AG10803 (cell line): Measurements from ENCODE around the gene CBX7.

Experiments used
- DNase-seq: peaks from one replicate; pipeline ENCODE4 v3.0.0; 2010; ENCODE audit warnings: low read depth
- H3K4me3 ChIP-seq: 2 replicates; pipeline ENCODE4 v1.5.1; 2011; ENCODE audit warnings: mild to moderate bottlenecking, low read length, control low read depth
- TF ChIP-seq, protein P1 (sequence below): conservative IDR thresholded peaks from 2 replicates; pipeline ENCODE4 v1.5.1; 2011; ENCODE audit warnings: mild to moderate bottlenecking, low read length, control low read depth, inconsistent platforms

Gene CBX7

DNA sequence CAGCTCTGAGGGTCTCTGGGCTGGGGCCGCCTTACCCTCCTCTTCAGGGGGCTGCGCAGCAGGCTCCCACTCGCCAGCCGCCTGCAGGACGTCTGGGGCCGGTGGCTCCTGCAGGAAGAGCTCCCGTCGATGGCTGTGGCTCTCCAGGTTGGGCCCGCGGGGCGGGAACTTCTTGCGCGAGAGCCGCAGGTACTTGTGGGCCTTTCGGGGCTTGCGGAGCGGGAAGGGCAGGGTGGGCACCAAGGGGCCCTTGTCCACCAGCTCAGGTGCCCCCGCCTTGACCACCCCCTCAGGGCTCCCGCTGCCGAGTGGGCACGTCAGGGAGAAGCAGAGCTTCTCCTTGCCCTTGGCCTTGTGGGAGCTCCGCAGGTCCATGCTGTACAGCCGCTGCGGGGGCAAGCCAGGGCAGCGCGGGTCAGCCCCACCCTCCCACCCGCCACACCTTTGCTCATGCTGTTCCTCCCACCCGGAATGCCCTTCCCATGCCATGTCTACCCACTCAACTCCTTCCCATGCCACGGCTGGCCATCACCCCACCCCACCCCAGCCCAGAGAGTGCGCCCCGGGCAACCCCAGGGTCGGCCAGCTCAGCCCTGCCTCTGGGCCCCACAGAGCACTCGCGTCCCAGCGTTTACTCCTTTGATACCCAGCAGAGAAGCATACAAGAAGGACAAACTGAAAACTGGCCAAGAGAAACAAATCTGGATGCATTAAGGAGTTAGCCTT lies 18.0 kb downstream of the CBX7 start:
- H3K4me3 ChIP-seq: no peak overlapping the region
- TF ChIP-seq, protein P1, sequence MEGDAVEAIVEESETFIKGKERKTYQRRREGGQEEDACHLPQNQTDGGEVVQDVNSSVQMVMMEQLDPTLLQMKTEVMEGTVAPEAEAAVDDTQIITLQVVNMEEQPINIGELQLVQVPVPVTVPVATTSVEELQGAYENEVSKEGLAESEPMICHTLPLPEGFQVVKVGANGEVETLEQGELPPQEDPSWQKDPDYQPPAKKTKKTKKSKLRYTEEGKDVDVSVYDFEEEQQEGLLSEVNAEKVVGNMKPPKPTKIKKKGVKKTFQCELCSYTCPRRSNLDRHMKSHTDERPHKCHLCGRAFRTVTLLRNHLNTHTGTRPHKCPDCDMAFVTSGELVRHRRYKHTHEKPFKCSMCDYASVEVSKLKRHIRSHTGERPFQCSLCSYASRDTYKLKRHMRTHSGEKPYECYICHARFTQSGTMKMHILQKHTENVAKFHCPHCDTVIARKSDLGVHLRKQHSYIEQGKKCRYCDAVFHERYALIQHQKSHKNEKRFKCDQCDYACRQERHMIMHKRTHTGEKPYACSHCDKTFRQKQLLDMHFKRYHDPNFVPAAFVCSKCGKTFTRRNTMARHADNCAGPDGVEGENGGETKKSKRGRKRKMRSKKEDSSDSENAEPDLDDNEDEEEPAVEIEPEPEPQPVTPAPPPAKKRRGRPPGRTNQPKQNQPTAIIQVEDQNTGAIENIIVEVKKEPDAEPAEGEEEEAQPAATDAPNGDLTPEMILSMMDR: no peak
- no peak for DNase-seq

DNA sequence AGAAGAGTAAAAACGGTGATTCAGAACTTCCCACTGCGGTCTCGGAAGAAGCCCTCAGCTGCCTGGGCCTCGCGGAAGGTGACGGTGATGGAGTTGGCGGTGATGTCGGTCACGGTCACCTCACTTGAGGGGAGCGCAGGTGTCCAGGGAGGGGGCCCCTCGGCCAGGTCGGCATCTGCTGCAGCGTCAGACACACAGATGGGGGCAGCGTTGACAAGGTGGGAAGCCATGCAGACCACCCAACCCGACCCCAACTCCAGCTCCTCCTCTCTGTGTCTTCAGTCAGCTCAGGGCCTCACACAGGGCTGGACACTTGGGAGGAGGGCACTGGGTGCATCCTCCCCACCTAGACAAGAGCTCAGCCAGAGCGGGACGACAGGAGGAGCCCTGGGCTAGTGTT lies 18.6 kb downstream of the CBX7 start:
- TF ChIP-seq, protein P1: no peak
- H3K4me3 ChIP-seq: no peak overlapping the region
- DNase-seq: no peak

DNA sequence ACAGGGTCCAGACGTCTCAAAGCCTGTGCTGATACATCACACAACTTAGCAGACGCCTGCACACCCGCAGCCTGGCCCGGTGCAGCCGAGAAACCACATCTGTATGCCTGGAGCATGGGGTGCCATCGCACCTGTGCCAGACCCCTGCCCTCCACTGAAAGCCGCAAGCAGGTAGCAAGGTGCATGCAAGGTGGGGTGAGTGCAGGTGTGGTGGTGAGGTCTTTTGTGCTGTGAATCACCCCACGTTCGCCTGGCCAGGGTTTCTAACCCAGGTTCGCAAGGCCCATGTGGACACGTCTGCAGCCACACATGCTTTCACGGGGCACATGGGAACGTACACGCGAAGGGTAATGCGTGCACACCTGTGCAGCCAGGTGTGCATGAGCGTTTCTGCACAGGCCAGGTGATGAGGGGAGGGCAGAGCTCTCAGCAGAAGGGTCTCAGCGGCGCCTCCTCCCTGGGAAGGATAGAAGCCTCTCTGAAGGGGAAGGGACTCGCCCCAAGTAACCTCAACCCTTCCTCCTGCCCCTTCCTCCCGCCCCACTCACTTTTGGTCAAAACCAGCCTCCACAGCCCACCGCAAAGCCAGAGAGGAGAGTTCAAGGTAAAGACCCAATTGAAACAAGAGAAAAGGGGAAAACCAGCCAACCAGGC lies 19.5 kb downstream of the CBX7 start:
- no peak for DNase-seq
- TF ChIP-seq, protein P1: no peak
- H3K4me3 ChIP-seq: no peak overlapping the region

DNA sequence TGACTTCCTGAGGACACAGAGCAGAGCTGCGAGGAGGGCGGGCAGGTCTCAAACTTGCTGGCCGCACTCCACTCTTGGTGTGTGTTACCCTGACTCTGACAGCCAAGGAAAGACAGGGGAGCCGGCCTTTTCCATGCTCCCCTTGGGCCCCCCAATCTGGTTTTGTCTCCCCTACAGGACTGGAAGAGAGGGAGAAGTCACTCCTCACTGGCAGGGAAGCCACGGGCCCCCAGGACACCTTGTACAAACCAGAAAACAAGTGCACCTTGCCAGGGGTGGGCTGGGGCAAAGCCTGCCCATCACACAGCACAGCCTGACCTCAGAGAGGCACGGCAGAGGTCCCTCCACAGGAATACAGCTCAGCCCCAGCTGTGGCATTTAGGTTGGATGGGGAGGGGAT lies 20.2 kb downstream of the CBX7 start:
- H3K4me3 ChIP-seq: no peak overlapping the region
- no peak for DNase-seq
- TF ChIP-seq, protein P1: no peak

DNA sequence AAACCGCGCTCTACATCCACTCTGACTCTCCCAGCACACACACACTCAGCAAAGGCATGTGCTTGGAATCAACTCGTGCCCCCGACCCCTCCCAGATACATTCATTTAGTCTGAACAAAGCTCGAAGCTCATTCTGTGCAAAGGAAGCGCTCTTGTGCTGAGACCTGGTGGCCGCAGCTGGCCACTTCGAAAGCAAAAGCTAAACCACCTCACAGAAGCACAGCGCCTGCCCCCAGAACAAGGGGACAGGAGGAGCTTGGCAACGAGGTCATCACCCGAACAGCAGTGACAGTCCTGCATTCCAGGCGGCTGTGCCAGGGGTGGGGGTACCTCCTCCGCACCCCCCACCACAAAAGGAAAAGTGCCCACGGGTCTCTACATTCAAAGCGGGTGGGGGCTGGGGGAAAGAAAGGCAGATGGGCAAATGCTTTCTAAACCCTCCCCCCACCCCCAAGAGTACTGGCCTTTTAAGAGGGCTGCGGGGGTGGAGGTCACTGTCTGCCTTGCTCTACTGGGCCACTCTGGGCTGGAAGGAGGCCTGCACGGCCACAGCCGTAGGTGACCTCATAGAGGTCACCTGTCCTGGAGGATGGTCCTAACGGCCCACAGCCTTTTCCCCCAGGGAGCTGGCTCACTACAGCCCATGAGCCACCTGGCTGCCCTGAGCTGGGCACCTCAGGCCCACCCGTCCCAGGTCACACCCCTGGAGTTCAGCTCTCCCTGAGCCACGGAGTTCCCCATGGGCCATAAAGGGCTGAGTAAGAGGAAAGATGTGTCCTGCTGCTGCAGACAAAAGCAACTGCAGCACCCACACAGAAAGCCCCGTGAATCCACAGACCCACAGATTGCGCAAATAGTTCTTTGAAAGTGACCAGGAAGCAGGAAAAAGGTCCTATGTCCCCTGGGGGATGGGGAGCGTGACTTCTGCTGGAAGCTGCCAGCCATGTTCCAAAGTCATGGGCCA lies 21.3 kb downstream of the CBX7 start:
- no peak overlapping the region for H3K4me3 ChIP-seq
- TF ChIP-seq, protein P1: no peak
- DNase-seq: no peak

DNA sequence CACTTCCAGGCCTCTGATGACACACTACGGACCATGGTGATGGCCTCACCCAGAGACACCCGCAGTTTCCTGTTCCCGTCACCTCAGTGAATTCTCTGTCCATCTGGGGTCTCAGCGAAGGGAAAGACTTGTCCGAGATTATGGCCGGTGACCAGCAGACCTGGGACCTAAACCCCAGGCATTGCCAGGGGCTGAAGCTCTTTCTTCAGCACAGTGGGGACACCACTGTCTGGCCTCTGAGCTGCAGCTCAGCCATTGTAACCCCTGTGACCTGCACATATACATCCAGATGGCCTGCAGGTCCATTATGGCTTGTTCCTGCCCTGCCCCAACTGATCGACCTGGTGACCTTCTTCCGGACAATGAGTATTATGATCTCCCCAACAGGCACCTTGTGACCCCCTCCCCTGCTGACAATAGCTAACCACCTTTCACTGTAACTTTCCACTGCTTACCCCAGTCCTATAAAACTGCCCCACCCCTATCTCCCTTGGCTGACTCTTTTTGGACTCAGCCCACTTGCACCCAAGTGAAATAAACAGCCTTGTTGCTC lies 22.3 kb downstream of the CBX7 start:
- H3K4me3 ChIP-seq: no peak overlapping the region
- no peak for DNase-seq
- TF ChIP-seq, protein P1: no peak
